ENCODE data around the gene CCDC12.

DNA sequence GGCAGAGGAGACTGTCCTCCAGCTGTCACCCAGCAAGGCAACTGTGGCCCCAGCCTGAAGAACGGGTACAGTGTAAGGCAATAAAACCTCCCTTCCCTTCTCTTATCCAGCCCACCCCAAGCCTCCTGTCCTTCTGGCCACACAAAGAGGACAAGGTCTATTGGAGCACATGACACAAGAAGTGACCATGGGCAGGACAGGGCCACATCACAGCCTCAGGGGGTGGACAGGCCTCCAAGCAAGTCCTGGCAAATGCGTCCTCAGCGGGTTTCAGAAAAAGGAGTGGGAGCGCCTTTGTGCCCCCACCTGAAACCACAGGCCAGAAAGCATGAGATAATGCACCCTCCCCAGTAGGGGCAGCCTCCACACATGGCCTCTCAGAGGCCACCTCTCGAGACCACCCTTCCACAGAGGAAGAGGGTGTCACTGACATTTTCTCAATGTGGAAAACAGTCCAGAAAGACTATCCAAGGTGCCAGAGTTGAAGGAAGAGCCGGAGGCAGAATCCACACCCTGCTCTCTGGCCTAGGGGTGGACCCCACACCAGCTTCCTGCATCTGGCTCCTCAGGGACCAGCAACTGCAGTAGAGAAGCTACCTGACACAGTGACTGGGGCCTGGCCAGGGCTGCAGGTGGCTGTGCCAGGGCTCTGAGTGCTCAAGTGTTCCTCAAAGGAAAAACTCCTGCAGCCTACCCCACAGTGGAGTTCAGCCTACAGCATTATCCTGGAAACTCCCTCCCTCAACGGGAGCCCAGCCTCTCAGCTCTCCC lies 43.9 kb downstream of the CCDC12 start:
- TF ChIP-seq NFRKB (IDR thresholded peaks at IDR 0.05) = no peak
- TF ChIP-seq ARNT (IDR thresholded peaks at IDR 0.05) = no peak
- TF ChIP-seq BHLHE40 (IDR thresholded peaks at IDR 0.05; ENCODE audit: borderline replicate concordance) = no peak
- TF ChIP-seq ELF4 (IDR thresholded peaks at IDR 0.05) = no peak
- no peak for TF ChIP-seq FOXM1 (IDR thresholded peaks at IDR 0.05; ENCODE audit: borderline replicate concordance)
- no peak for TF ChIP-seq FOXK2 (IDR thresholded peaks at IDR 0.05)
